GM12878 (cell line): Measurements from ENCODE around the gene MBD5. TPM values are rescaled to one million over a fixed set of nuclear protein-coding genes. Genes with fewer than 3 reads are reported as not detected.

Experiments
- ATAC-seq: fragments of 200-7000 bp; cut with Tn5 transposase; 3 replicates; pipeline ENCODE4 v1.9.1; 2020; ENCODE audit warnings: mild to moderate bottlenecking, moderate library complexity
- BruUV-seq: library from RNA; stranded (reverse); fragments of 400-500 nt; replicated peaks from 2 replicates; lab custom pipeline; 2021; lab: Mats Ljungman, UMichigan
- CTCF ChIA-PET: fragments of 300-600 bp; sonication (Branson Sonifier 250); formaldehyde crosslinking; extraction: SDS; loops from one replicate; lab custom pipeline; 2021; ENCODE audit warnings: inconsistent platforms; lab: Yijun Ruan, JAX
- POLR2A ChIA-PET: fragments of 350-600 bp; formaldehyde crosslinking; extraction: SDS; loops from one replicate; lab custom pipeline; 2021; ENCODE audit warnings: inconsistent platforms; lab: Charles Lee
- RAD21 ChIA-PET: fragments of 300-600 bp; sonication (Branson Sonifier 250); formaldehyde crosslinking; loops from one replicate; lab custom pipeline; 2023; ENCODE audit warnings: antibody characterized with exemption; ENCODE audit not compliant: unreplicated experiment; lab: Charles Lee
- SMC1A ChIA-PET: fragments of 300-600 bp; sonication (Branson Sonifier 250); formaldehyde crosslinking; loops from one replicate; lab custom pipeline; 2023; ENCODE audit not compliant: unreplicated experiment, uncharacterized antibody; lab: Charles Lee
- DNase-seq: peaks from one replicate; pipeline ENCODE4 v3.0.0-alpha.2; 2011; ENCODE audit warnings: low read depth, low spot score
- FAIRE-seq: peaks from 3 replicates; lab custom pipeline; 2011; peaks lifted over from hg19 to GRCh38; lab: Jason Lieb, UNC
- H2AFZ ChIP-seq: 2 replicates; pipeline ENCODE4 v1.6.0; 2011; ENCODE audit warnings: low read depth, low read length, control low read depth; ENCODE audit not compliant: control insufficient read depth
- H3K27ac ChIP-seq: 2 replicates; pipeline ENCODE4 v1.5.1; 2011; ENCODE audit warnings: control low read depth; ENCODE audit not compliant: control insufficient read depth, insufficient read depth
- H3K27me3 ChIP-seq, 2 experiments: replicated peaks in 1 of 2; 2 replicates each; pipeline versions ENCODE4 v1.6.0 to v1.6.1; 2011; ENCODE audit warnings: low read length in 1 of 2; ENCODE audit not compliant: control insufficient read depth in 2 of 2, insufficient read depth in 2 of 2
- H3K36me3 ChIP-seq, 2 experiments: 2 replicates each; pipeline ENCODE4 v1.5.1; 2011; ENCODE audit warnings: low read length in 1 of 2; ENCODE audit not compliant: control insufficient read depth in 2 of 2, insufficient read depth in 2 of 2
- H3K4me1 ChIP-seq: 2 replicates; pipeline ENCODE4 v1.6.1; 2011; ENCODE audit warnings: mild to moderate bottlenecking, low read length, moderate library complexity, mixed read lengths; ENCODE audit not compliant: control insufficient read depth, insufficient read depth
- H3K4me2 ChIP-seq: 2 replicates; pipeline ENCODE4 v1.6.0; 2011; ENCODE audit warnings: control low read depth; ENCODE audit not compliant: control insufficient read depth, insufficient read depth
- H3K4me3 ChIP-seq: fragments of 200-600 bp; sonication (generic); 2 replicates; pipeline ENCODE4 v1.5.1; 2016
- H3K79me2 ChIP-seq: 2 replicates; pipeline ENCODE4 v1.6.0; 2011; ENCODE audit warnings: low read length; ENCODE audit not compliant: control insufficient read depth, insufficient read depth
- H3K9ac ChIP-seq: 2 replicates; pipeline ENCODE4 v1.8.0; 2011; ENCODE audit warnings: low read length, control low read depth, mixed read lengths; ENCODE audit not compliant: control insufficient read depth, insufficient read depth
- H3K9me3 ChIP-seq: replicated peaks from 3 replicates; pipeline ENCODE4 v1.5.1; 2011; ENCODE audit warnings: mild to moderate bottlenecking, low read length; ENCODE audit not compliant: control insufficient read depth, insufficient read depth
- H4K20me1 ChIP-seq: 2 replicates; pipeline ENCODE4 v1.6.0; 2011; ENCODE audit not compliant: control insufficient read depth, insufficient read depth
- BACH1 ChIP-seq: fragments of 450-650 bp; IDR thresholded peaks from 2 replicates; pipeline ENCODE4 v1.6.1; 2017; ENCODE audit warnings: mild to moderate bottlenecking, borderline replicate concordance
- CBFB ChIP-seq: IDR thresholded peaks from 2 replicates; pipeline ENCODE4 v1.6.1; 2016; ENCODE audit warnings: antibody characterized with exemption, low read depth
- KDM1A ChIP-seq: fragments of 200-600 bp; sonication (generic); IDR thresholded peaks from 2 replicates; pipeline ENCODE4 v1.6.1; 2016; ENCODE audit warnings: borderline replicate concordance
- MTA2 ChIP-seq: fragments of 450-650 bp; IDR thresholded peaks from 2 replicates; pipeline ENCODE4 v1.6.1; 2016; ENCODE audit warnings: low read depth, mild to moderate bottlenecking, moderate library complexity
- REST ChIP-seq: IDR thresholded peaks from 2 replicates; pipeline ENCODE4 v1.6.1; 2012; ENCODE audit warnings: mild to moderate bottlenecking, low read depth, low read length
- TBL1XR1 ChIP-seq: IDR thresholded peaks from 2 replicates; pipeline ENCODE4 v1.6.1; 2012; ENCODE audit warnings: low read depth, low read length, improper control_type of control experiment
- WGBS: methylation state at CpG from one replicate; pipeline ENCODE4 v1.1.6; 2016; ENCODE audit warnings: low lambda C conversion rate; ENCODE audit not compliant: insufficient replicate concordance, insufficient coverage; ENCODE audit errors: missing lambda C conversion rate; 5-methylcytosine and 5-hydroxymethylcytosine counted together
- in situ Hi-C: fragments of 300-500 bp; cut with MboI; formaldehyde crosslinking; loops from 9 replicates; pipeline ENCODE4 v1.14.3; 2018; ENCODE audit warnings: mixed read lengths
- intact Hi-C: fragments of 100-400 bp; cut with micrococcal nuclease; formaldehyde crosslinking; loops from one replicate; pipeline ENCODE4 v1.14.2; 2022; ENCODE audit not compliant: unreplicated experiment
- polyA plus RNA-seq, 11 experiments: library from polyadenylated mRNA; depleted of rRNA in 4 of 11; unstranded in 6 of 11; stranded (reverse) in 5 of 11; fragments of >200 nt; fragmentation: Nextera tagmentation in 4 of 11; fragmentation: Illumina TruSeq in 1 of 11; extraction: Ambion mirVana in 4 of 11; extraction: Trizol in 1 of 11; gene quantifications; 1 replicate in 1 of 11; 2 replicates in 10 of 11; pipeline versions ENCODE4 v1.2.1 to v1.2.3, GENCODE V29; 2011 to 2016; ENCODE audit warnings: inconsistent platforms in 2 of 11, missing spikeins in 2 of 11, low read depth in 1 of 11
- total RNA-seq, 4 experiments: library from RNA; depleted of rRNA in 3 of 4; stranded (reverse); fragments of >200 nt in 3 of 4; fragmentation: Illumina TruSeq in 1 of 4; extraction: Trizol in 1 of 4; gene quantifications; 2 replicates each; pipeline versions ENCODE4 v1.2.1 to v1.2.3, GENCODE V29; 2013 to 2021

MBD5 gene
- total and polyA plus RNA-seq, 10 of the 15 experiments (the other 5 are each of a cell fraction or from before 2014, with no cell fraction given), result 7.4 to 58.0 (median 21.2) TPM

GRCh38 chr2:148021059-148021861 lies at the start of gene MBD5 (continued):
- TF ChIP-seq REST (0 out of 2 replicates have a peak, but pooled peaks have one; percentile 13), TBL1XR1 (no peak), CBFB (0 out of 2 replicates have a peak, but pooled peaks have one; percentile 37), KDM1A (no peak), BACH1 (no peak)

GRCh38 chr2:147976102-147976501 lies 44.8 kb upstream of the MBD5 start:
- CTCF ChIA-PET, result interaction anchor here (2.2 kb wide), 2 partner anchors 14 to 533 kb away, joined by 9 to 12 read pairs; no protein-coding TSS in a partner anchor
- intact Hi-C loops, result no loop called here
- ATAC-seq (no peak), FAIRE-seq (no peak), DNase-seq (no peak)
- Histone ChIP-seq H3K9me3 (peaks cover 7% of the 10 kb centered on the region), H3K9ac (no peak overlapping the region), H2AFZ (no peak overlapping the region), H4K20me1 (no peaks in the 10 kb centered on the region), H3K27me3 (no peaks in the 10 kb centered on the region), H3K4me2 (no peak overlapping the region), H3K27ac (no peak overlapping the region), H3K36me3 (no peaks in the 10 kb centered on the region; a peak in 1 of 4 replicates), H3K4me1 (no peaks in the 10 kb centered on the region), H3K79me2 (peaks cover 6% of the 10 kb centered on the region), H3K4me3 (no peak overlapping the region)
- TF ChIP-seq MTA2, result no peak
- BruUV-seq, result no TSS peak
- POLR2A ChIA-PET, result no interaction called here
- WGBS, result 98% methylated on average over 2 of the region's 2 CpGs
- SMC1A ChIA-PET, result interaction anchor here (1.5 kb wide), 1 partner anchor 16 kb away, joined by 3 read pairs; no protein-coding TSS in a partner anchor
- in situ Hi-C loops, result no loop called here
- RAD21 ChIA-PET, result no interaction called here
